H1 (cell line): ENCODE measurements around the gene CSAD.

Experiments
- NRF1 ChIP-seq: IDR thresholded peaks from 2 replicates; pipeline ENCODE4 v1.6.1; 2011; ENCODE audit warnings: mild to moderate bottlenecking, low read depth, low read length, improper control_type of control experiment
- YY1 ChIP-seq: IDR thresholded peaks from 2 replicates; pipeline ENCODE4 v1.6.1; 2011; ENCODE audit warnings: low read depth, mild to moderate bottlenecking, low read length

DNA sequence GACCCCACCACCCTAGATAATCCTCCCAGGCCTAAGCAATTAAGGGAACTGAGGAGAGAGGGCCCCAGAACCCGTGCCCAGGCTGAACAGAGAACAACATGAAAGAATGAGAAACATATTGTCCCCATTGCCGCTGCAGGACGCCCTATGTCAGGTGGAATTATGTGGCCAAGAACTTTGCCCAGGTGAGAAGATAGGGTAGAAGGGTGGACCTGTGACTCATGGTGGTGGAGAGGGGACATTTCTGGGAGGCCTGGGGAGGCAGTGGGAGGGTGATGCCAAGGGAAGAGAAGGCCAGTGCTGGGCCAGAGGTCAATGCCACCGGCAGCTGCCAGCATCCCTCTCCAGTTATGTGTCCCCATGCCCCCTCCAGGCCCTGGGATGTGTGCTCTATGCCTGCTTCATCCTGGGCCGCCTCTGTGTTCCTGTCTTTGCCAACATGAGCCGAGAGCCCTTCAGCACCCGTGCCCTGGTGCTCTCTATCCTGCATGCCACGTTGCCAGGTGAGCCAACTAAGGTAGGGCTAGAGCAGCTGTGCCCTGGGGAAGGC is 61.9 kb downstream of the CSAD start:
- TF ChIP-seq NRF1: no peak
- no peak for TF ChIP-seq YY1
